Epithelial cell of proximal tubule (primary cell): Measurements from ENCODE around the gene LIG3. TPM values are rescaled to one million over a fixed set of nuclear protein-coding genes. Genes with fewer than 3 reads are reported as not detected.
"Not testable (repeated sequence)": the region's sequence is repeated elsewhere in the genome, so short reads cannot be mapped to it uniquely, and the experiment has no call there.

ENCODE experiments used
- DNase-seq: peaks from one replicate; pipeline ENCODE4 v3.0.0-alpha.2; 2011; ENCODE audit warnings: low read depth
- H3K4me3 ChIP-seq: 2 replicates; pipeline ENCODE4 v1.5.1; 2011; ENCODE audit warnings: low read depth, mild to moderate bottlenecking, low read length
- CTCF ChIP-seq: conservative IDR thresholded peaks from 2 replicates; pipeline ENCODE4 v1.5.1; 2012; ENCODE audit warnings: low read depth, mild to moderate bottlenecking, low read length
- total RNA-seq: library from RNA; depleted of rRNA; stranded (reverse); fragments of >200 nt; gene quantifications from 2 replicates; pipeline ENCODE4 v1.2.3, GENCODE V29; 2015

The LIG3 gene
- total RNA-seq, 1 donor from 2014 or later = 36.2 TPM

- no peak for DNase-seq
- H3K4me3 ChIP-seq = no peak overlapping the region
- TF ChIP-seq CTCF = no peak
Observed at GRCh38 chr17:35044181-35044580, 63.9 kb downstream of the LIG3 start.

- not testable (repeated sequence) for H3K4me3 ChIP-seq, DNase-seq
Observed at GRCh38 chr17:35045458-35045979, 65.2 kb downstream of the LIG3 start.

- TF ChIP-seq CTCF = no peak
- no peak overlapping the region for H3K4me3 ChIP-seq
- DNase-seq = no peak
Observed at GRCh38 chr17:35046245-35046644, 65.9 kb downstream of the LIG3 start.

- TF ChIP-seq CTCF = no peak
- peak overlapping the region; percentile 2 for H3K4me3 ChIP-seq
- DNase-seq = no peak
Observed at GRCh38 chr17:35046740-35047283, 66.5 kb downstream of the LIG3 start.

- no peak for DNase-seq
- TF ChIP-seq CTCF = no peak
- no peak overlapping the region for H3K4me3 ChIP-seq
Observed at GRCh38 chr17:35048685-35049379, 68.5 kb downstream of the LIG3 start.

GRCh38 chr17:35050170-35050569 is 69.9 kb downstream of the LIG3 start:
- DNase-seq = no peak
- no peak for TF ChIP-seq CTCF
- no peak overlapping the region for H3K4me3 ChIP-seq

- H3K4me3 ChIP-seq = no peak overlapping the region
- no peak for TF ChIP-seq CTCF
- DNase-seq = no peak
Observed at GRCh38 chr17:35051183-35051578, 70.9 kb downstream of the LIG3 start.
